Measurements from ENCODE around the gene ADCY5.

DNA sequence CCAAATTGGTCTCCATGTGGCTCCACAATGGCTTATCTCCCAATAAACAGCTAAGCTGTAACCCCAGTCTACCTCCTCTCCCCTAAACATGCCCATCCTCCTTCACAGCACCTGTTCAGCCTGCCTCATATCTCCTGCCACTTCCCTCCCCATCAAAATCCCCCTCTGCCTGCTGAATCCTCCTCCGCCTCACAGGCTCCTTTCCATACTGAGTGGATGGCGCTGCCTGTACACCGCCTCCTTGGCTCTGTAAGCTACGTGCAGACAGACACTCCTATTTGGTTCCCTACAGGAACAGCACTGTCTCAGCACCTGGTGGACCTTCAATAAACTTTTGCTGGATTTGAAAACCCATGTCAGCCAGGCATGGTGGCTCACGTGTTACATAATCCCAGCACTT lies 53.7 kb downstream of the ADCY5 start:
- TF ChIP-seq, protein P1, sequence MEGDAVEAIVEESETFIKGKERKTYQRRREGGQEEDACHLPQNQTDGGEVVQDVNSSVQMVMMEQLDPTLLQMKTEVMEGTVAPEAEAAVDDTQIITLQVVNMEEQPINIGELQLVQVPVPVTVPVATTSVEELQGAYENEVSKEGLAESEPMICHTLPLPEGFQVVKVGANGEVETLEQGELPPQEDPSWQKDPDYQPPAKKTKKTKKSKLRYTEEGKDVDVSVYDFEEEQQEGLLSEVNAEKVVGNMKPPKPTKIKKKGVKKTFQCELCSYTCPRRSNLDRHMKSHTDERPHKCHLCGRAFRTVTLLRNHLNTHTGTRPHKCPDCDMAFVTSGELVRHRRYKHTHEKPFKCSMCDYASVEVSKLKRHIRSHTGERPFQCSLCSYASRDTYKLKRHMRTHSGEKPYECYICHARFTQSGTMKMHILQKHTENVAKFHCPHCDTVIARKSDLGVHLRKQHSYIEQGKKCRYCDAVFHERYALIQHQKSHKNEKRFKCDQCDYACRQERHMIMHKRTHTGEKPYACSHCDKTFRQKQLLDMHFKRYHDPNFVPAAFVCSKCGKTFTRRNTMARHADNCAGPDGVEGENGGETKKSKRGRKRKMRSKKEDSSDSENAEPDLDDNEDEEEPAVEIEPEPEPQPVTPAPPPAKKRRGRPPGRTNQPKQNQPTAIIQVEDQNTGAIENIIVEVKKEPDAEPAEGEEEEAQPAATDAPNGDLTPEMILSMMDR (IDR thresholded peaks at IDR 0.05) = no peak
- no peak for TF ChIP-seq POLR2A (IDR thresholded peaks at IDR 0.05)
